D721Med (cell line): ENCODE data around the gene TSKU.
"Not testable (repeated sequence)": the region's sequence is repeated elsewhere in the genome, so short reads cannot be mapped to it uniquely, and the experiment has no call there.

ENCODE experiments used
- DNase-seq: peaks from one replicate; pipeline ENCODE4 v3.0.0; 2011; ENCODE audit warnings: low spot score; ENCODE audit not compliant: insufficient read length
- FAIRE-seq: peaks from 2 replicates; lab custom pipeline; 2011; peaks lifted over from hg19 to GRCh38; lab: Jason Lieb, UNC
- TF ChIP-seq, protein P1 (sequence below): IDR thresholded peaks from 2 replicates; pipeline ENCODE4 v1.5.1; 2012; ENCODE audit warnings: mild to moderate bottlenecking, control low read depth; ENCODE audit not compliant: insufficient read depth; ENCODE audit errors: missing control alignments

The TSKU gene, protein sequence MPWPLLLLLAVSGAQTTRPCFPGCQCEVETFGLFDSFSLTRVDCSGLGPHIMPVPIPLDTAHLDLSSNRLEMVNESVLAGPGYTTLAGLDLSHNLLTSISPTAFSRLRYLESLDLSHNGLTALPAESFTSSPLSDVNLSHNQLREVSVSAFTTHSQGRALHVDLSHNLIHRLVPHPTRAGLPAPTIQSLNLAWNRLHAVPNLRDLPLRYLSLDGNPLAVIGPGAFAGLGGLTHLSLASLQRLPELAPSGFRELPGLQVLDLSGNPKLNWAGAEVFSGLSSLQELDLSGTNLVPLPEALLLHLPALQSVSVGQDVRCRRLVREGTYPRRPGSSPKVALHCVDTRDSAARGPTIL

DNA sequence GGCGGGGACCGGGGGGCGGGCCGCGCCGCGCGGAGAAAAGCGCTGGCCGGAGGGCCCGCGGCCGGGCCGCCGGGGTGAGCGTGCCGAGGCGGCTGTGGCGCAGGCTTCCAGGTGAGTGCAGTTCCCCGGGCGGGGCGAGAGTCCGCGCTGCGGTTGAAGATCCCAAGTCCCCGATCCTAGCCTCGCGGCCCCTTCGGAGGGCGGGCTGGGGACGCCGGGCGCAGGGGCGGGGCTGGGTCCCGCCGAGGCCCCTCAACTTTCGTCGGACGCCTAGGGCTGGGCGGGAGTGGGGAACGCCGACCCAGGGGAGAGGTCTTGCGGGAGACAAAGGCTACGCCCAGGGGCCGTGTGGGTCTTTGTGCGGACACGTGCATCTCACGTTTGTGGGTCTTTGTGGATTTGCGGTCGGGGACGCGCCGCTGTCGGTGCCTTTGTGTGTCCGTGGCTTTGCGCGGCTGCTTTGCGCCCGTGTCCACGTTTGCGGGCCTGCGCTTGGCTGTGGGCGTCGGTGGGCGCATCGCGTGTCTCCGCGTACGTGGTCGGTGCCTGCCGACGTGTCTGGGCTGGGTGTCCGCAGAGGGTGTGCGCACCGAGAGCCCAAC lies at the start of gene TSKU:
TSS of gene TSKU (plus strand) at position 63 of the 602 bp plus-strand sequence. CDS start 12,261 bp downstream, outside the sequence.
- TF ChIP-seq, protein P1, sequence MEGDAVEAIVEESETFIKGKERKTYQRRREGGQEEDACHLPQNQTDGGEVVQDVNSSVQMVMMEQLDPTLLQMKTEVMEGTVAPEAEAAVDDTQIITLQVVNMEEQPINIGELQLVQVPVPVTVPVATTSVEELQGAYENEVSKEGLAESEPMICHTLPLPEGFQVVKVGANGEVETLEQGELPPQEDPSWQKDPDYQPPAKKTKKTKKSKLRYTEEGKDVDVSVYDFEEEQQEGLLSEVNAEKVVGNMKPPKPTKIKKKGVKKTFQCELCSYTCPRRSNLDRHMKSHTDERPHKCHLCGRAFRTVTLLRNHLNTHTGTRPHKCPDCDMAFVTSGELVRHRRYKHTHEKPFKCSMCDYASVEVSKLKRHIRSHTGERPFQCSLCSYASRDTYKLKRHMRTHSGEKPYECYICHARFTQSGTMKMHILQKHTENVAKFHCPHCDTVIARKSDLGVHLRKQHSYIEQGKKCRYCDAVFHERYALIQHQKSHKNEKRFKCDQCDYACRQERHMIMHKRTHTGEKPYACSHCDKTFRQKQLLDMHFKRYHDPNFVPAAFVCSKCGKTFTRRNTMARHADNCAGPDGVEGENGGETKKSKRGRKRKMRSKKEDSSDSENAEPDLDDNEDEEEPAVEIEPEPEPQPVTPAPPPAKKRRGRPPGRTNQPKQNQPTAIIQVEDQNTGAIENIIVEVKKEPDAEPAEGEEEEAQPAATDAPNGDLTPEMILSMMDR: no peak
- DNase-seq: no peak
- FAIRE-seq: no peak

DNA sequence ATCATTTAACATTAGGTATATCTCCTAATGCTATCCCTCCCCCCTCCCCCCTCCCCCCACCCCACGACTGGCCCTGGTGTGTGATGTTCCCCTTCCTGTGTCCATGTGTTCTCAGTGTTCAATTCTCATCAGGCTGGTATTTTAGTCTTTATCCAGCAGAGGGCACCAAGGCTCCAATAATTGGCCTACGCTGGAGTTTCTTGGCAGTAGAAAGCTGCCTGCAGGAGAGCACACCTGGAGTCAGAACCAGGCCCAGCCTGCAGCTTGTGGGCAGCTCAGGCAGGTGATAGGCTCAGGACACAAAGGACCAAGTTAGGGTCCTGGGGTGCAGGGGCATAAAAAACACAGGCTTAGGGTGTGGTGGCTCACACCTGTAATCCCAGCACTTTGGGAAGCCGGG lies 49.2 kb upstream of the TSKU start:
- TF ChIP-seq, protein P1: peak; percentile 79
- peak; percentile 76 for DNase-seq
- FAIRE-seq: not testable (repeated sequence)

DNA sequence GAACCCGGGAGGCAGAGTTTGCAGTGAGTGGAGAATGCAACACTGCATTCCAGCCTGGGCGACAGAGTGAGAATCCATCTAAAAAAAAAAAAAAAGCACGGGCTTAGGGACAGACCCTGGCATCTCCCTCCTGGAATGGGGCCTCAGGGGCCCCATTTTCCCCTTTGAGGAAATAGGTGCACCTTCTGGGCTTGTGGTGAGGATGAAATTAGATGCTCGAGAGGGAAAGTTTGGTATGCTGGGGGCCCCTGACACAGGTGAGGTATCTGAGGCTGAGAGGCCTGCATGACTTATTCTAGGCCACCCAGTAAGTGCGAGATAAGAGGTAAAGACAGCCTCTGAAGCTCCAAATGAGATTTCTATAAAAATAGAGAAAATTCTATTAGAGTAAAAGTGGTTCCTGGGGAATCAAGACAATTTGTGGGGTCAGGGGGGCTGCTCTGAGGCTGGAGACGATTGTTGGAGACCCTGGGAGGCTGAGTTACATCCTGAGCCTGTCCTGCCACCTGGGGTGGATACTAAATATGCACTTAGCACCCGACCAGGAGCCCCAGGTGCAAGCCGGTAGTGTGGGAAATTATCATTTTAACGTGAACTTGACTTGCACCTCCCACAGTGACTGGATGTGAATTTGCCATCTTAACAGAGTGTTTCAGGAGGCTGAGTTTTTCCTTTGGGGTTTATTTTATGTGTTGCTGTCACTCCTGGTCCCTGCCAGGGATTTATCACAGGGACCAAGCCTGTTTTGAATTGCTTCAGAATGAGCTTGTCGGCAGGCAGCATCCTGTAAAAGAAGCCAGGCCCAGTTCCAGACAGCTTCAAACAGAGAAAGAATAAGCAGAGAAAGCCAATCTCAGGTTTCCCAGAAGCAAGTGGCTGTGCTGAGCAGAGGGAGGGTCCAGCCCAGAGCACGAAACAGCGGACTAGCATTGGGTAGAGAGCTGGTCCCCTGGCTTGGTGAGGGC lies 48.4 kb upstream of the TSKU start:
- DNase-seq (no peak), FAIRE-seq (no peak)
- TF ChIP-seq, protein P1: no peak

DNA sequence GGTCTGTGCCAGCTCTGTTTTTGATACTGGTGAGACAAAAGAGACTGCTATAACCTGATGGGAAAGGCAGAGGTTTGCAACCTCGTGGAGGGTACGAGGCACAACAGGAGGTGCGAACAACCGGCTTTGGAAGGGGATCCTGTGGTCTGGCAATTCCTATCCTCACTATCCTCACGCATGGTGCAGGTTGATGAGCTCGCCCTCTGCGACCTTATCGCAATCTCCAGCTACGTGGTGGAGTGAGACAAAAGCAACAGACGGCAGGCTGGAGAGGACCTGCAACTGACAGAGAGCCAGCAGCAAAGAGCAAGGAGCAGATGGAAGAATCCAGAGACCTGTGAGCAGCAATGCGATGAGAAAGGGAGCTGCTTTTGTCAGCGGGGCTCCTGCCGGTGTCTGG lies 47.3 kb upstream of the TSKU start:
- FAIRE-seq: no peak

DNA sequence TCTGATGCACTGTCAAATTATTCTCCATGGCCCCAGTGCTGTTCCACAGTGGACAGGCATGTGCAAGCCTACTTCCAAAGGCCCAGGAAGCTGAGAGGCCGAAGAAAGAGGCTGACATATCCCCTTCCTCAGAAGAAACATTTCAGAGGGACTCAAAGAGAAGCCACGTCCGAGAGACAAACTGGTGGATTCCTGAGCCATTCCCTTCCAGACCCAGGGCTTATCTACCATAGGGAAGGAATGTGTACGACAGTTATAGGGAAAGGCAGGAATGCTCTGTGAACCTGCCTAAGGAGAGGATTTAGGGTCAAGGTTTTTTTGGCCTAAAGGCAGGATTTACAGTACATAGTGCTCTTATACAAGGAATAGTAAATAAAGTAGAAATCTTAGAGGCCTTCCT lies 46.9 kb upstream of the TSKU start:
- TF ChIP-seq, protein P1: no peak
- DNase-seq: no peak
- FAIRE-seq: no peak

More for the DNA sequence above, 47.3 kb upstream of the TSKU start:
- TF ChIP-seq, protein P1: no peak
- DNase-seq: no peak

DNA sequence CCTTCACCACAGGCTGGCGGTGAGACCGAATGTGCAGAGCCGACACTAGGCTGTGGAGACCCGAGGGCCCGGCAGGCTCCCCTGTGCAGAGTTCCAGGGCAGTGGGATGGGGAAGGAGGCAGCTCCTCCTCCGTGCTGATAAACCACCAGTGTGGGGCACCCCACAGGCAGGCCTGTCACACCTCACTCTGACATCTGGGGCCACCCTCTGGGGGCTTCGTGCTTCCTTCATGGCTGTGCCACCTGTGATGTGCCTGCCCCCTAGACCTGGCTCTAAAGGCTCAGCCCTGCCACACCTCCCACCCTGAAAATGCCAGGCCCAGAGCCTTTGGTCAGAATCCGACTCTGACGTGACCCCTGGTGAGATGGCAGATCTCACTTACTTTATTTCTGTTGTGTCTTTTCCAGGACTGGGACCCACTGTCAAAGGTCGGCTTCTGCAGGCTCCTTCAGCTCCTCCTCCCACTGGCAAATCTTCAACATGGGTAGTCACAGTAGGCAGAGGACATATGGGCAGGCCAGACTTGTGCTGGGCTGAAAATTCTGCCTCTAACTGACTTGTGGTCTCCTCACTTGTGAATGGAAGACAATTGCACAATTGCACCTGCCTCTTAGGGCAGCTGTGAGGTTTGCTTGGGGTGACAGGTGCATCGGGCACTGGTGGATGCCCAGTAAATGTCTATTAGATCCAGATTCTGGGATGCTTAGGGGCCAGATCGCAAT lies 46.2 kb upstream of the TSKU start:
- TF ChIP-seq, protein P1: no peak
- DNase-seq: no peak
- FAIRE-seq: no peak
